K562 (cell line): Measurements from ENCODE around the gene MPC1. TPM values are rescaled to one million over a fixed set of nuclear protein-coding genes. Genes with fewer than 3 reads are reported as not detected.
"Not testable (repeated sequence)": the region's sequence is repeated elsewhere in the genome, so short reads cannot be mapped to it uniquely, and the experiment has no call there.

Experiments used
- ATAC-seq: fragments of 200-7000 bp; cut with Tn5 transposase; 3 replicates; pipeline ENCODE4 v1.9.1; 2020; ENCODE audit warnings: moderate library complexity
- BruUV-seq: library from RNA; stranded (reverse); fragments of 400-500 nt; replicated peaks from 2 replicates; lab custom pipeline; 2021; lab: Mats Ljungman, UMichigan
- CTCF ChIA-PET: fragments of 300-600 bp; formaldehyde crosslinking; extraction: SDS; loops from one replicate; lab custom pipeline; 2021; ENCODE audit warnings: low intra/inter-chr PET ratio; lab: Yijun Ruan, JAX
- POLR2A ChIA-PET: fragments of 300-600, 350-650 bp; sonication (Branson Sonifier 250); formaldehyde crosslinking; extraction: SDS; loops from one replicate; lab custom pipeline; 2021; ENCODE audit warnings: antibody characterized with exemption, inconsistent platforms; lab: Yijun Ruan, JAX
- DNase-seq, 4 experiments: peaks; one replicate each; pipeline versions ENCODE4 v3.0.0 to v3.0.0-alpha.2; 2011 to 2018; ENCODE audit warnings: low spot score in 3 of 4, mixed read lengths in 3 of 4; ENCODE audit errors: extremely low read depth in 1 of 4
- FAIRE-seq: peaks from 2 replicates; lab custom pipeline; 2011; peaks lifted over from hg19 to GRCh38; lab: Jason Lieb, UNC
- H2AFZ ChIP-seq: 2 replicates; pipeline ENCODE4 v1.6.0; 2011; ENCODE audit warnings: low read depth, low read length, control low read depth, inconsistent platforms
- H3K27ac ChIP-seq: fragments of 200-600 bp; 3 replicates; pipeline ENCODE4 v1.8.0; 2011; ENCODE audit warnings: low read depth, mild to moderate bottlenecking, control low read depth, inconsistent platforms, low read length, moderate library complexity, mixed read lengths; ENCODE audit errors: extremely low read depth
- H3K27me3 ChIP-seq, 2 experiments: fragments of 300-600 bp in 1 of 2; 2 replicates in 1 of 2; 3 replicates in 1 of 2; pipeline versions ENCODE4 v1.6.0 to v1.8.0; 2011; ENCODE audit warnings: inconsistent platforms in 2 of 2, low read length in 2 of 2, mild to moderate bottlenecking in 1 of 2, mixed read lengths in 1 of 2, moderate library complexity in 1 of 2; ENCODE audit not compliant: control insufficient read depth in 2 of 2, insufficient read depth in 2 of 2
- H3K36me3 ChIP-seq: fragments of 300-600 bp; 3 replicates; pipeline ENCODE4 v1.8.0; 2011; ENCODE audit warnings: mild to moderate bottlenecking, low read length, inconsistent platforms; ENCODE audit not compliant: control insufficient read depth, insufficient read depth
- H3K4me1 ChIP-seq, 2 experiments: fragments of 200-600 bp in 1 of 2; replicated peaks in 1 of 2; 2 replicates in 1 of 2; 3 replicates in 1 of 2; pipeline versions ENCODE4 v1.5.1 to v1.8.0; 2011; ENCODE audit warnings: inconsistent platforms in 2 of 2, low read length in 2 of 2, mild to moderate bottlenecking in 1 of 2, mixed read lengths in 1 of 2, moderate library complexity in 1 of 2; ENCODE audit not compliant: control insufficient read depth in 2 of 2, insufficient read depth in 2 of 2
- H3K4me2 ChIP-seq: 2 replicates; pipeline ENCODE4 v1.6.1; 2011; ENCODE audit warnings: low read length, control low read depth, inconsistent platforms, mixed read lengths; ENCODE audit not compliant: insufficient read depth
- H3K4me3 ChIP-seq: fragments of 200-600 bp; sonication (generic), shearing (Covaris generic); 2 replicates; pipeline ENCODE4 v1.5.1; 2016; ENCODE audit warnings: control low read depth, inconsistent platforms
- H3K79me2 ChIP-seq: fragments of 200-600 bp; 3 replicates; pipeline ENCODE4 v1.8.0; 2011; ENCODE audit warnings: low read length, inconsistent platforms; ENCODE audit not compliant: control insufficient read depth, insufficient read depth
- H3K9ac ChIP-seq, 2 experiments: 2 replicates each; pipeline versions ENCODE4 v1.6.0 to v1.6.1; 2011; ENCODE audit warnings: low read depth in 2 of 2, low read length in 2 of 2, control low read depth in 1 of 2, inconsistent platforms in 1 of 2, mild to moderate bottlenecking in 1 of 2, mixed read lengths in 1 of 2; ENCODE audit not compliant: insufficient read depth in 1 of 2
- H3K9me1 ChIP-seq: one replicate; pipeline ENCODE4 v1.6.0; 2011; ENCODE audit warnings: inconsistent platforms, mild to moderate bottlenecking, low read length, moderate library complexity; ENCODE audit not compliant: control insufficient read depth, insufficient read depth
- H3K9me3 ChIP-seq: replicated peaks from 2 replicates; pipeline ENCODE4 v1.5.1; 2011; ENCODE audit warnings: low read depth, low read length, inconsistent platforms; ENCODE audit not compliant: control insufficient read depth, insufficient read depth
- H4K20me1 ChIP-seq: replicated peaks from 2 replicates; pipeline ENCODE4 v1.6.1; 2011; ENCODE audit warnings: low read length, inconsistent platforms, mixed read lengths; ENCODE audit not compliant: control insufficient read depth, insufficient read depth
- ARID1B ChIP-seq: fragments of 450-650 bp; IDR thresholded peaks from 2 replicates; pipeline ENCODE4 v1.6.1; 2016; ENCODE audit warnings: antibody characterized with exemption, mild to moderate bottlenecking, inconsistent platforms
- BCOR ChIP-seq: fragments of 450-650 bp; IDR thresholded peaks from 2 replicates; pipeline ENCODE4 v1.6.1; 2016
- CBFA2T2 ChIP-seq: fragments of 450-650 bp; conservative IDR thresholded peaks from 2 replicates; pipeline ENCODE4 v1.6.1; 2017; ENCODE audit warnings: mild to moderate bottlenecking
- CBFA2T3 ChIP-seq: fragments of 450-650 bp; IDR thresholded peaks from 2 replicates; pipeline ENCODE4 v1.6.1; 2017
- NCOR1 ChIP-seq: fragments of 450-650 bp; IDR thresholded peaks from 2 replicates; pipeline ENCODE4 v1.6.1; 2016; ENCODE audit warnings: mild to moderate bottlenecking, moderate library complexity
- PBX2 ChIP-seq, 2 experiments: IDR thresholded peaks in 1 of 2; conservative IDR thresholded peaks in 1 of 2; 2 replicates each; pipeline ENCODE4 v1.6.1; 2016; ENCODE audit warnings: low read depth in 2 of 2, mild to moderate bottlenecking in 1 of 2, missing compliant biosample characterization in 1 of 2, missing genetic modification characterization in 1 of 2, moderate library complexity in 1 of 2
- SMAD4 ChIP-seq: fragments of 250-450 bp; sonication (Bioruptor Pico); conservative IDR thresholded peaks from 2 replicates; pipeline ENCODE4 v1.8.0; 2021; ENCODE audit warnings: inconsistent platforms, mild to moderate bottlenecking, moderate library complexity
- TAL1 ChIP-seq: fragments of 450-650 bp; IDR thresholded peaks from 2 replicates; pipeline ENCODE4 v1.6.1; 2016; ENCODE audit warnings: mild to moderate bottlenecking
- TCF3 ChIP-seq: sonication (generic); formaldehyde crosslinking; IDR thresholded peaks from 2 replicates; pipeline ENCODE4 v1.4.0; 2020; ENCODE audit warnings: mild to moderate bottlenecking, missing genetic modification reagents
- TEAD4 ChIP-seq, 2 experiments: sonication (generic) in 1 of 2; formaldehyde crosslinking in 1 of 2; IDR thresholded peaks; 2 replicates each; pipeline versions ENCODE4 v1.6.1 to v1.8.0; 2012 to 2022; ENCODE audit warnings: borderline replicate concordance in 1 of 2, inconsistent platforms in 1 of 2, low read length in 1 of 2, mild to moderate bottlenecking in 1 of 2, missing genetic modification reagents in 1 of 2
- ZFX ChIP-seq: sonication (generic); formaldehyde crosslinking; IDR thresholded peaks from 2 replicates; pipeline ENCODE4 v1.8.0; 2022; ENCODE audit warnings: mild to moderate bottlenecking, missing genetic modification reagents, moderate library complexity
- WGBS: fragments of 100-300 bp; shearing (Covaris generic); methylation state at CpG from one replicate; pipeline ENCODE4 v1.1.6; 2016; ENCODE audit warnings: low coverage, mixed read lengths; ENCODE audit not compliant: insufficient coverage; ENCODE audit errors: missing lambda C conversion rate; 5-methylcytosine and 5-hydroxymethylcytosine counted together
- in situ Hi-C: fragments of 300-500 bp; cut with MboI; formaldehyde crosslinking; loops from 4 replicates; pipeline ENCODE4 v1.15.0; 2018; ENCODE audit warnings: inconsistent platforms, mixed read lengths
- intact Hi-C: fragments of 100-400 bp; cut with micrococcal nuclease; formaldehyde crosslinking; loops from 2 replicates; pipeline ENCODE4 v1.14.2; 2022
- polyA plus RNA-seq, 8 experiments: library from polyadenylated mRNA; depleted of rRNA in 4 of 8; stranded (reverse) in 5 of 8; unstranded in 3 of 8; fragments of >200 nt; fragmentation: Nextera tagmentation in 2 of 8; fragmentation: Illumina TruSeq in 1 of 8; extraction: Ambion mirVana in 2 of 8; extraction: Trizol in 1 of 8; gene quantifications; 2 replicates each; pipeline versions ENCODE4 v1.2.1 to v1.2.3, GENCODE V29; 2011 to 2014; ENCODE audit warnings: inconsistent platforms in 1 of 8, missing spikeins in 1 of 8
- total RNA-seq, 7 experiments: library from RNA; depleted of rRNA in 6 of 7; stranded (reverse); fragments of >200 nt in 6 of 7; fragmentation: Illumina TruSeq in 2 of 7; extraction: Trizol in 2 of 7; gene quantifications; 2 replicates each; pipeline versions ENCODE4 v1.2.1 to v1.2.3, GENCODE V29; 2011 to 2021; ENCODE audit warnings: low replicate concordance in 1 of 7
- TF ChIP-seq, protein P1 (sequence below): fragments of 450-650 bp; IDR thresholded peaks from 2 replicates; pipeline ENCODE4 v1.6.1; 2016

Gene MPC1
- total and polyA plus RNA-seq, 9 of the 15 experiments (the other 6 are each of a cell fraction or from before 2014, with no cell fraction given), result 78.6 to 185 (median 138) TPM

DNA sequence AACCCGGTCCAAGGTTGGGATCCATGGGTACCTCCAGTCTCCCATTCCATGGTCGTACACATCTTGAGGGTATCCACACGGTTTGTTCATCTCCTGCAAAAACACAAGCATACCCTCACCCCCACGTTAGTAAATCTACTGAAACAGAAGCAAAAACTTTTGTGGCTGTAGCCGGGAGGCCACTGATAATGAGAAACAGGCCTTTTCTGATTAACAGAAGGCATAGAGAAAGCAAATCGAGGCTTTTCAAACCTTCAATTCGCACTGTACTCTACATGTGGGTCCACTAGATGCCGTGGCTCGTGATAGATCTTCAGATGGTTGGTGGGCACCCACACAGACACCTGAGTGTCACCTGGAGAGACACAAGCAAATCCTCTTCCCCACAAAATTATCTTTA lies 37.1 kb downstream of the MPC1 start:
- H2AFZ ChIP-seq, result peak overlapping the region; percentile 25
- in situ Hi-C loops, H3K4me3 ChIP-seq, FAIRE-seq, CTCF ChIA-PET, ATAC-seq, H3K27me3 ChIP-seq, POLR2A ChIA-PET, BruUV-seq, H4K20me1 ChIP-seq, H3K9me3 ChIP-seq, DNase-seq, intact Hi-C loops, H3K36me3 ChIP-seq, H3K9ac ChIP-seq, H3K27ac ChIP-seq, H3K9me1 ChIP-seq: not testable (repeated sequence)
- peaks cover 10 to 15% of the 10 kb centered on the region in 2 experiments; a peak in 3 of 5 replicates for H3K4me1 ChIP-seq
- TF ChIP-seq CBFA2T3, result peak; percentile 65
- peak; percentile 51 for TF ChIP-seq CBFA2T2
- 0 out of 2 replicates have a peak, but pooled peaks have one; percentile 22 for TF ChIP-seq NCOR1
- peak; percentile 57 for TF ChIP-seq TCF3 (CRISPR knock-in tag)
- peak; percentile 64 for TF ChIP-seq TAL1
- WGBS, result 14% methylated on average over 9 of the region's 9 CpGs
- peaks cover 28% of the 10 kb centered on the region for H3K79me2 ChIP-seq
- peak overlapping the region; percentile 20; the same call in 1 of the 2 replicates for H3K4me2 ChIP-seq

DNA sequence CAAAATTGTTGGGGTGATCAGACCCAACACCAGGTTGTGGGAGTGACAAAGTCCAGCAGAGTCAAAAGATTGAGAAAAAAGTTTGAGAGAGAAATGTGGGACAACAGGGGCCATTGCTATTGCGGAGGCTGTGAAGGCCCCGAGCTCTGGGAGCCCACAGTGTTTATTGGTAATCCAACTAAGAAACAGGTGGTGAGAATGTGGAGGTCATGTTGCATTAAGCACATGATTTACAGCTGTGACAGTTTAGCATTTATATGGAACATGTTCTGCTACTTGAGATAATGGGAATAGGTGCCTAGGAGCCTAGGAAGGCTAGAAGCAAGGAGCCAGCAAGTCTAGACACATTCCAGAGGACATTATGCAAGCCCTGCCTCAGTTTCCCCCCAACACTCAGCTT lies 37.8 kb downstream of the MPC1 start:
- 48% methylated on average over 2 of the region's 2 CpGs for WGBS
- H3K4me3 ChIP-seq; intact Hi-C loops; in situ Hi-C loops; H3K27me3 ChIP-seq; H3K36me3 ChIP-seq; BruUV-seq; H3K9me3 ChIP-seq; CTCF ChIA-PET; POLR2A ChIA-PET; H2AFZ ChIP-seq; H3K9ac ChIP-seq; H3K9me1 ChIP-seq; DNase-seq; ATAC-seq; H3K27ac ChIP-seq; H3K4me2 ChIP-seq; H4K20me1 ChIP-seq; TF ChIP-seq TEAD4 (CRISPR knock-in tag; IDR thresholded peaks at IDR 0.05; ENCODE audit: borderline replicate concordance); PBX2 (CRISPR knock-in tag; IDR thresholded peaks at IDR 0.05; ENCODE audit: low read depth): not testable (repeated sequence)
- Histone ChIP-seq H3K79me2 (peaks cover 35% of the 10 kb centered on the region), H3K4me1 (peaks cover 10 to 18% of the 10 kb centered on the region in 2 experiments; a peak in 4 of 5 replicates)
- peak; percentile 40 for FAIRE-seq
- TF ChIP-seq BCOR, result peak; percentile 42; the same call in 1 of the 2 replicates
- TF ChIP-seq TEAD4 (IDR thresholded peaks at IDR 0.05; ENCODE audit: low read length), result 0 out of 2 replicates have a peak, but pooled peaks have one; percentile 17
- TF ChIP-seq, protein P1, sequence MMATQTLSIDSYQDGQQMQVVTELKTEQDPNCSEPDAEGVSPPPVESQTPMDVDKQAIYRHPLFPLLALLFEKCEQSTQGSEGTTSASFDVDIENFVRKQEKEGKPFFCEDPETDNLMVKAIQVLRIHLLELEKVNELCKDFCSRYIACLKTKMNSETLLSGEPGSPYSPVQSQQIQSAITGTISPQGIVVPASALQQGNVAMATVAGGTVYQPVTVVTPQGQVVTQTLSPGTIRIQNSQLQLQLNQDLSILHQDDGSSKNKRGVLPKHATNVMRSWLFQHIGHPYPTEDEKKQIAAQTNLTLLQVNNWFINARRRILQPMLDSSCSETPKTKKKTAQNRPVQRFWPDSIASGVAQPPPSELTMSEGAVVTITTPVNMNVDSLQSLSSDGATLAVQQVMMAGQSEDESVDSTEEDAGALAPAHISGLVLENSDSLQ, result peak; percentile 89
- peak; percentile 46; the same call in 1 of the 2 replicates for TF ChIP-seq SMAD4 (CRISPR knock-in tag)
- TF ChIP-seq PBX2 (tag; conservative IDR thresholded peaks at IDR 0.05; ENCODE audit: low read depth), result peak; percentile 72
- TF ChIP-seq CBFA2T3, result peak; percentile 62
- TF ChIP-seq CBFA2T2, result 0 out of 2 replicates have a peak, but pooled peaks have one; percentile 23
- 0 out of 2 replicates have a peak, but pooled peaks have one; percentile 19 for TF ChIP-seq ARID1B
- peak; percentile 42 for TF ChIP-seq TCF3 (CRISPR knock-in tag)
- TF ChIP-seq ZFX (CRISPR knock-in tag), result peak; percentile 25; the same call in 1 of the 2 replicates
